Muscle layer of duodenum (tissue), 2 donors: Measurements from ENCODE around the gene ORAI1.
"Not testable (repeated sequence)": the region's sequence is repeated elsewhere in the genome, so short reads cannot be mapped to it uniquely, and the experiment has no call there.

Experiments used
- H3K27ac ChIP-seq: one replicate; pipeline ENCODE4 v1.7.0; 2013; ENCODE audit warnings: mild to moderate bottlenecking, low read length
- H3K27me3 ChIP-seq: one replicate; pipeline ENCODE4 v1.7.0; 2013; ENCODE audit warnings: low read depth, mild to moderate bottlenecking, control low read depth, low read length
- H3K36me3 ChIP-seq, 2 donors: one replicate each; pipeline ENCODE4 v1.7.0; 2013; ENCODE audit warnings: low read length in 2 of 2, control low read depth in 1 of 2, mild to moderate bottlenecking in 1 of 2; ENCODE audit not compliant: insufficient read depth in 2 of 2, control insufficient read depth in 1 of 2
- H3K4me1 ChIP-seq, 2 donors: one replicate each; pipeline ENCODE4 v1.7.0; 2013; ENCODE audit warnings: low read length in 2 of 2, mild to moderate bottlenecking in 2 of 2, control low read depth in 1 of 2, moderate library complexity in 1 of 2; ENCODE audit not compliant: insufficient read depth in 2 of 2, control insufficient read depth in 1 of 2
- H3K4me3 ChIP-seq, 2 donors: one replicate each; pipeline ENCODE4 v1.7.0; 2013; ENCODE audit warnings: low read length in 2 of 2, low read depth in 1 of 2, mild to moderate bottlenecking in 1 of 2
- H3K9me3 ChIP-seq, 2 donors: one replicate each; pipeline ENCODE4 v1.7.0; 2013; ENCODE audit warnings: low read length in 2 of 2, control low read depth in 1 of 2, mild to moderate bottlenecking in 1 of 2; ENCODE audit not compliant: control insufficient read depth in 1 of 2
- donor health status: healthy.

ORAI1 gene

DNA sequence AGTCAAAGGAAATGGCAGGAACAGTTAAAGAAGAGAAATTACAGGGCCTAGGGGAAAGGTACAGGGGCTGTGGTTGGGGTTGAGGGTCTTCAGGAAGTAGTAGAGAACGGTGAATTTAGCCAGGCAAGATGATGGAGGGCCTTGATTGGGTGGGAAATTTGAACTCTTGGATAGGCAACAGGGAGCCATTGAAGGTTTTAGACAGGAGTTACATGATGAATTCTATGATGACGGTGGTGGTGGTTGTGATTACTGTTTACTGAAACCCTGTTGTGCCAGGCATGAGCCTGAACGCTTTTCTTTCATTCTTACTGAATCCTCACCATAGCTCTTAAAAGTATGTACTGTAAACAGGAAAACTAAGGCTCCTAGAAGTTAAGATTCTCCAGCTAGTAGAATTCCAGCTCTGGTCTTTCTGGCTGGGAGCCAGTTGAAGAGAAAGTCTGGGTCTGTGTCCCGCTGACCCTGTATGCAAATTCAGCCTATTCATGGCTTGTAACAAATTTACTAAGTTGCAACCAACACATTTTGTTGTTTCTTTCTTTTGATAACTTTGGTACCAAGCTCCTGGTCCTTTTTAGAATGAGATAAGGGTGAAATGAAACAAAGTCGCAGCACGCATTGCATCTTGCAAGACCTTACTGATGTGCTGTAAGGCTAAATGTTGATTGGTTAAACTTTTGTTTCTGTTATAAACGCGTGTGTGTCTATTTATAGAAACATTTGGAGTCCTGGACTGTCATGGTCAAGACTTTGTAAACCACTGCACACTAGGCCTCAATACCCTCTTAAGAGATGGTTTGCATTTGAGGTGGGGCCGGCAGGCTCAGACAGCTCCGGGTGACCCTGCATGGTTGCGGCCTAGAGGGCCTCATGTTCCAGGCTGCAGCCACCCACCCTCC is 6.0 kb downstream of the ORAI1 start:
- H3K4me3 ChIP-seq, result peak overlapping the region; percentile 7 to 24
- H3K36me3 ChIP-seq, result no peaks in the 10 kb centered on the region
- H3K4me1 ChIP-seq, result peaks cover 15 to 29% of the 10 kb centered on the region in 2 donors
- no peaks in the 10 kb centered on the region for H3K9me3 ChIP-seq
- no peaks in the 10 kb centered on the region for H3K27me3 ChIP-seq
- H3K27ac ChIP-seq, result peak overlapping the region; percentile 54

DNA sequence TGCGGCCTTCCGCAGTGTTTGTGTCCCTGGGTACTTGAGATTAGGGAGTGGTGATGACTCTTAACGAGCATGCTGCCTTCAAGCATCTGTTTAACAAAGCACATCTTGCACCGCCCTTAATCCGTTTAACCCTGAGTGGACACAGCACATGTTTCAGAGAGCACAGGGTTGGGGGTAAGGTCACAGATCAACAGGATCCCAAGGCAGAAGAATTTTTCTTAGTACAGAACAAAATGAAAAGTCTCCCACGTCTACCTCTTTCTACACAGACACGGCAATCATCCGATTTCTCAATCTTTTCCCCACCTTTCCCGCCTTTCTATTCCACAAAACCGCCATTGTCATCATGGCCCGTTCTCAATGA is 7.5 kb downstream of the ORAI1 start:
- H3K36me3 ChIP-seq, H3K4me3 ChIP-seq, H3K9me3 ChIP-seq, H3K27ac ChIP-seq, H3K27me3 ChIP-seq: not testable (repeated sequence)
- peaks cover 15 to 30% of the 10 kb centered on the region in 2 donors for H3K4me1 ChIP-seq

DNA sequence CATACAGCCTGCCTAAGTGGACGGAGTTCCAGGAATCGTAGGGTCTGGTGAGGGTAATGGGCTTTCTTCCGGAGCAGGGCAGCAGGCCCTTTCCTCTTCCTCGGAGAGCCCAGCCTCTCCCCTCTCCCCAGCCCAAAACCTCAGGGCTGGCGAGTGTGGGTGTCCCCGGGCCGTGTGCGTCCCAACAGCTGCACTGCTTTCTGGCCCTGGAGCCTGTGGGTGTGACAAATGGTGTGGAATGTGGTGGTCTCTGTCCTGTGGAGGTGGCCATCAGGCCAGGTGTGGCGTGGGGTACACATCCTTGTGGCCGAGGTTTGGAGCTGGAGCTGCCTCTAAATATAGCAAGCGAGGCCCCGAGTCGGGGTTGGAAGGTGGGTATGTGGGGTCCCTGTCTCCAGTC is 8.5 kb downstream of the ORAI1 start:
- H3K27ac ChIP-seq, result no peak overlapping the region
- no peaks in the 10 kb centered on the region for H3K27me3 ChIP-seq
- peaks cover 15 to 30% of the 10 kb centered on the region in 2 donors for H3K4me1 ChIP-seq
- no peaks in the 10 kb centered on the region for H3K9me3 ChIP-seq
- H3K4me3 ChIP-seq, result no peak overlapping the region
- H3K36me3 ChIP-seq, result no peaks in the 10 kb centered on the region

DNA sequence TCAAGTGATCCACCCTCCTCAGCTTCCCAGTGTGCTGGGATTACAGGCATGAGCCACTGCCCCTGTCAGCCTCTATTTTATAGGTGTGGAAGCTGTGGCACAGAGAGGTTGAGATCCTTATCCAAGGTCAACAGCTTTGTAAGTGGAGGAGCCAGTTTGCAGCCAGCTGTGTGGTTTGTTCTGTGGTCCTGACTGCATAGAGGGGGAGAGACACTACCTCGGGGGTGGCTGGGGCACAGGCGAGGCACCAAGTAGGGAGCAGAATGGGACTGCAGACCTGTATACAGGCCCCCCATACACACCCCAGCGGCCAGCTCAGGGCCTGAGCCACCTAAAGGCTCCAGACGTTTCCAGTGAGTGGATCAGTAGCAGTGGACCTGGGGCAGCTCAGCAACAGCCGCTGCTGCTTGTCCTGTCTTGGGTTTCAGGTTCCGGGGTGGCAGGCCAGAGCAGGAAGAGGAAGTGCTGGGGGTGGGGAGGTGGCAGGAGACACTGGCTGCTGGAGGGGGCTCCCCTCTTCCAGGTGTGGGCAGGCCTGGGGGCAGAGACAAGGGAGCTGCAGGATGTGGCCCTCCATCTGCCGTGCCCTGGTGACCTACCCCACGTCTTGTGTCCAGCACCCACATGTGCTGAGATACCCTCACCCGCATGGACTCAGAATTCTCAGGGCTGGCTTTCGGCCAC is 11.0 kb downstream of the ORAI1 start:
- Histone ChIP-seq H3K4me1 (peaks cover 5 to 21% of the 10 kb centered on the region in 2 donors), H3K27ac (no peak overlapping the region), H3K9me3 (no peaks in the 10 kb centered on the region), H3K36me3 (peaks cover 5 to 16% of the 10 kb centered on the region in 2 donors), H3K27me3 (no peaks in the 10 kb centered on the region), H3K4me3 (no peak overlapping the region)

DNA sequence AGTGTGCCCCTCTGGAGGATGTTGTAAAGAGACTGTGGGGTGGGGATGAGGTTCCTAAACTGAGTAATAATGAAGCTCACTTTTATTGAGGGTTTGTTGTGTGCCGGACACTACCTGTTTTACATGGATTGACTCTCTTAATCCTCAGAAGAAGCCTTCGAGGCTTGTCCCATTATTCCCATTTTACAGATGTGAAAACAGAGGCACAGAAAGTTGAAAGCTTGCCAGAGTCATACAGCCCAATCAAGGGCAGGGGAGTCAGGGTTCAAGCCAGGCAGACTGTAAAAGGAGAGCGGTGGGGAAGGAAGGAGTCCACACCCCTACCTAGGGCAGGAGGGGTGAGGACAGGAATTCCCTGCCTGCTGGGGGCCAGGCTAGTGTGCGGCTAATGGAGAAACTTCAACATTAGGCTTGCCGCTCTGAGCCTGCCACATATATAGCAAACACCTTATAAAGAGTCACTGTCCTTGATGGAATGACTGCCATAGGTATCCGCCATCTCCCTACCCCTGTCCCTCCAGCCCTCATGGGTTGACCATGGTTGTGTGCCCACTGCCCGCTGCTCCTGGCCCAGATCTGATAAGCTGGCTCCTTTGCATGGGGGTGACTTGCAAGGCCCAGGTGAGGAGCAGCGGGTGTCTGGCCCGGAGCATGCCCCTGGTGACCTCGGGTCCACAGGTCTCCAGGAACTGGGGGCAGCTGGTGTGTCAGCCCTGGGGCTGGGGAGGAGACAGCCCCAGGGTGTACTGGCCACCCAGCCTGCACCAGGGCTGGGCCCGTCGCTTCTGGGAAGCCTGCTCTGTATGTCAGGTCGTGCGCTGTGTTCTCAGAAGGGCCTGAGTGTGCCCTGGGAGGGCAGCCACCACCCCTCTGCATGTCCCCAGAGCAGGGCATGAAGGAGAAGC is 12.2 kb downstream of the ORAI1 start:
- Histone ChIP-seq H3K4me3 (no peak overlapping the region), H3K4me1 (peaks cover 0 to 11% of the 10 kb centered on the region in 2 donors), H3K36me3 (peaks cover 5 to 16% of the 10 kb centered on the region in 2 donors), H3K27ac (no peak overlapping the region), H3K9me3 (no peaks in the 10 kb centered on the region), H3K27me3 (no peaks in the 10 kb centered on the region)

DNA sequence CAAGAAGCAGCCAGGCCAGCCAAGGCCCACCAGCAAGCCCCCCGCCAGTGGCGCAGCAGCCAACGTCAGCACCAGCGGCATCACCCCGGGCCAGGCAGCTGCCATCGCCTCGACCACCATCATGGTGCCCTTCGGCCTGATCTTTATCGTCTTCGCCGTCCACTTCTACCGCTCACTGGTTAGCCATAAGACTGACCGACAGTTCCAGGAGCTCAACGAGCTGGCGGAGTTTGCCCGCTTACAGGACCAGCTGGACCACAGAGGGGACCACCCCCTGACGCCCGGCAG is 15.0 kb downstream of the ORAI1 start:
- Histone ChIP-seq H3K36me3 (peaks cover 5 to 16% of the 10 kb centered on the region in 2 donors), H3K9me3 (no peaks in the 10 kb centered on the region), H3K4me1 (peaks cover 0 to 11% of the 10 kb centered on the region in 2 donors), H3K27ac (no peak overlapping the region), H3K4me3 (no peak overlapping the region), H3K27me3 (no peaks in the 10 kb centered on the region)

DNA sequence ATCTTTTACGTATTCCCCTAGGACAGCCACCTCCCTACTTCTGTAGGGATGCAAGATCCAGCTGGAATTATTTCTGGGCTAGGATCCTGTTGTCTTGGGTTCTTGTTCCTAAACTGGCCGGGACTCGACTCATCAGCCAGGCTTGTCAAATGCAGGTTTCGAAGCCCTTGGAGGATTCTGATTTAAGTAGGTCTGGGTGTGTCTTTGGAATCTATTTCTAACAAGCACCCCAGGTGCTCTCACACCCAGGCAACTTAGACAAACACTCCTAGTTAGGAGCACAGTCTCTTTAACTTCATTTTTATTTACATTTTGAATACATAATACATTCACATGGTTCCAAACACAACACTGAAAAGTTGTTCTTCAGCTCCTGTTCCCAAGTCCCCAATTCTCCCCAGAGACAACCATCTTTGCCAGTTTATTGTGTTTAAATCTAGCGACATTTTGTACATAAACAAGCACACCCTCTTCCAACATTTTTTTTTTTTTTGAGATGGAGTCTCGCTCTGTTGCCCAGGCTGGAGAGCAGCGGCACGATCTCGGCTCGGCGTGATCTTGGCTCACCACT is 22.2 kb downstream of the ORAI1 start:
- no peaks in the 10 kb centered on the region for H3K27me3 ChIP-seq
- H3K4me3 ChIP-seq, result no peak overlapping the region
- H3K36me3 ChIP-seq, result no peaks in the 10 kb centered on the region
- no peak overlapping the region for H3K27ac ChIP-seq
- no peaks in the 10 kb centered on the region for H3K9me3 ChIP-seq
- no peaks in the 10 kb centered on the region for H3K4me1 ChIP-seq

DNA sequence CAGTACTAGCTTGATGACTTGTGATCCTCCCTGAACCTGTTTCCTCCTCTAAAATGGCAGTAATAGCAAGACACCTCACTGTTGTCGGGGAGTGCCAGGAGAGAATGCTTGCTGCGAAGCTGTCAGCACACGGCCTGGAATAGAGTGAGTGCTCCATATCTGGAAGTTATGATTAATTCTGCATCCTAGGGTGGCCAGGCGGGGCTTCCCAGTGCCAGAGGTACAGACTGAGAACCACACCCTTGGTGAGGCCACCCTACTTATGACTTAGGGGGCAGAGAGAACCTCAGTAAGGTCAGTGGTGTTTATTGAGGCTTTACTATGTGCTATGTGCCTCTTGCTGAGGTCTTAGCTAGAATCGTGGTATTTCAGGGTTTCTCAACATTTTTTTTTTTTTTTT is 23.0 kb downstream of the ORAI1 start:
- no peaks in the 10 kb centered on the region for H3K36me3 ChIP-seq
- H3K4me1 ChIP-seq, result no peaks in the 10 kb centered on the region
- H3K27me3 ChIP-seq, result no peaks in the 10 kb centered on the region
- H3K9me3 ChIP-seq, result no peaks in the 10 kb centered on the region
- H3K27ac ChIP-seq, result no peak overlapping the region
- no peak overlapping the region for H3K4me3 ChIP-seq

DNA sequence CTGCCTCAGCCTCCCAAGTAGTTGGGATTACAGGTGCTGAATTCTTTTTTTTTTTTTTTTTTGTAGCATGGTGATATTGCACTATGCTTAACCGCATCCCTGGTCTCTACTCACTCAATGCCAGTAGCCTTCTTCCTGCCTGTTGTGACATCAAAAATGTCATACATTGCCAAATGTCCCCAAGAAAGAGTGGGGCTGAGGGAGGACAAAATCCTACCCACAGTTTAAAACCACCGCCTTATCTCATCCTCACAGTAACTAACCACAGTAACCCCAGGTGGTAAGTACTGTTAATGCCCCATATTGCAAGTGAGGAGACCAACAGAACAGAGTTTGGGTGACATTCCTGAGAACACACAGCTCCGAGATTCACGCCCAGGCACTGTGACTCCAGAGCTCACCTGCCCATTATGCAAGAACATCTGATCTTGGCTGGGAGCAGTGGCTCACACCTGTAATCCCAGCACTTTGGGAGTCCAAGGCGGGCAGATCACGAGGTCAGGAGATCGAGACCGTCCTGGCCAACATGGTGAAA is 23.6 kb downstream of the ORAI1 start:
- Histone ChIP-seq H3K36me3 (no peaks in the 10 kb centered on the region), H3K27me3 (no peaks in the 10 kb centered on the region), H3K4me1 (no peaks in the 10 kb centered on the region), H3K27ac (no peak overlapping the region), H3K9me3 (no peaks in the 10 kb centered on the region), H3K4me3 (no peak overlapping the region)

DNA sequence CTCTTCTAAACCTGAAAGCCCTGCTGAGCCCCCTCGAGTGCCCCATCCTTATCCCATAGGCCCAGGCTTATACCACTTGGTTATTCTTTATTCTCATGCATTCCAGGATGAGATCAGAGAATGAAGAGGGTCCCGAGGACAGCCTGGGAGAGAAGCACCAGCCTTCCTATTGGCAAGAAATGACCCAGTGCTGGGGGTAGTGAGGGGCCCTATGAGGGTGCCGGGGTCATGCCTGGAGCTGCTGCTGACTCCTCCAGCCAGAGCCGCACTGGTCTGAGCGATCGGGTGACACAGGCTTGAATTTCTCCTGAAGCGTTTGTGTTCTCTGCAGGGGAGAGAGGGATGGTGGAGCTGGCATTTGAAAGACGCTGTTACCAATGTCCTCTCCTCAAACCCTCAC is 25.0 kb downstream of the ORAI1 start:
- no peaks in the 10 kb centered on the region for H3K27me3 ChIP-seq
- H3K27ac ChIP-seq, result no peak overlapping the region
- no peaks in the 10 kb centered on the region for H3K36me3 ChIP-seq

More for the DNA sequence above, 25.0 kb downstream of the ORAI1 start:
- H3K4me3 ChIP-seq, result no peak overlapping the region
- no peaks in the 10 kb centered on the region for H3K4me1 ChIP-seq
- no peaks in the 10 kb centered on the region for H3K9me3 ChIP-seq
